HepG2 (cell line): Measurements from ENCODE around the gene SGF29. TPM values are rescaled to one million over a fixed set of nuclear protein-coding genes. Genes with fewer than 3 reads are reported as not detected.

Source experiments
- BHLHE40 ChIP-seq: IDR thresholded peaks from 2 replicates; pipeline ENCODE4 v1.6.1; 2011; ENCODE audit warnings: low read length, improper control_type of control experiment
- BRF2 ChIP-seq: sonication (generic); formaldehyde crosslinking; IDR thresholded peaks from 2 replicates; pipeline ENCODE4 v1.8.1; 2022; ENCODE audit warnings: mild to moderate bottlenecking, missing genetic modification reagents
- CREM ChIP-seq, 2 experiments: sonication (generic) in 1 of 2; formaldehyde crosslinking in 1 of 2; IDR thresholded peaks; 2 replicates each; pipeline versions ENCODE4 v1.4.0 to v1.6.1; 2016 to 2020; ENCODE audit warnings: antibody characterized with exemption in 1 of 2, mild to moderate bottlenecking in 1 of 2, missing genetic modification reagents in 1 of 2
- CTCF ChIP-seq: sonication (generic); formaldehyde crosslinking; IDR thresholded peaks from 2 replicates; pipeline ENCODE4 v1.5.0; 2020; ENCODE audit warnings: mild to moderate bottlenecking, missing genetic modification reagents, moderate library complexity
- HNF4A ChIP-seq: sonication (generic); formaldehyde crosslinking; IDR thresholded peaks from 2 replicates; pipeline ENCODE4 v1.4.0; 2020; ENCODE audit warnings: missing genetic modification reagents
- IKZF4 ChIP-seq: sonication (generic); formaldehyde crosslinking; IDR thresholded peaks from 2 replicates; pipeline ENCODE4 v1.5.1; 2020; ENCODE audit warnings: borderline replicate concordance, mild to moderate bottlenecking, low read depth, missing genetic modification reagents; ENCODE audit errors: not compliant biosample characterization
- JDP2 ChIP-seq: sonication (generic); formaldehyde crosslinking; IDR thresholded peaks from 2 replicates; pipeline ENCODE4 v1.8.1; 2022; ENCODE audit warnings: missing genetic modification reagents, borderline replicate concordance
- MIER3 ChIP-seq: IDR thresholded peaks from 2 replicates; pipeline ENCODE4 v1.6.1; 2016; ENCODE audit warnings: missing compliant biosample characterization, borderline replicate concordance
- RCOR2 ChIP-seq: IDR thresholded peaks from 2 replicates; pipeline ENCODE4 v1.6.1; 2016; ENCODE audit warnings: missing biosample characterization, missing genetic modification reagents
- RELA ChIP-seq: sonication (generic); formaldehyde crosslinking; IDR thresholded peaks from 2 replicates; pipeline ENCODE4 v1.4.0; 2020; ENCODE audit warnings: missing genetic modification reagents
- RXRA ChIP-seq: sonication (generic); formaldehyde crosslinking; IDR thresholded peaks from 2 replicates; pipeline ENCODE4 v1.5.1; 2020; ENCODE audit warnings: missing genetic modification reagents
- SIN3B ChIP-seq: fragments of 150-350 bp; IDR thresholded peaks from 2 replicates; pipeline ENCODE4 v1.6.1; 2014; ENCODE audit warnings: low read length
- TFDP2 ChIP-seq: sonication (generic); formaldehyde crosslinking; IDR thresholded peaks from 2 replicates; pipeline ENCODE4 v1.4.0; 2020; ENCODE audit warnings: missing genetic modification reagents
- ZBTB21 ChIP-seq: sonication (generic); formaldehyde crosslinking; IDR thresholded peaks from 2 replicates; pipeline ENCODE4 v1.4.0; 2020; ENCODE audit warnings: missing genetic modification reagents
- ZBTB26 ChIP-seq: IDR thresholded peaks from 2 replicates; pipeline ENCODE4 v1.6.1; 2016; ENCODE audit warnings: missing compliant biosample characterization, missing genetic modification reagents, borderline replicate concordance
- ZFP82 ChIP-seq: sonication (generic); formaldehyde crosslinking; IDR thresholded peaks from 2 replicates; pipeline ENCODE4 v1.5.1; 2020; ENCODE audit warnings: mild to moderate bottlenecking, missing genetic modification reagents, borderline replicate concordance
- ZKSCAN8 ChIP-seq: IDR thresholded peaks from 2 replicates; pipeline ENCODE4 v1.6.1; 2016; ENCODE audit warnings: borderline replicate concordance, missing genetic modification reagents, missing compliant biosample characterization
- ZMYM3 ChIP-seq: sonication (generic); formaldehyde crosslinking; IDR thresholded peaks from 2 replicates; pipeline ENCODE4 v1.5.1; 2020; ENCODE audit warnings: mild to moderate bottlenecking, missing genetic modification reagents
- ZNF34 ChIP-seq: sonication (generic); formaldehyde crosslinking; IDR thresholded peaks from 2 replicates; pipeline ENCODE4 v1.4.0; 2020; ENCODE audit warnings: mild to moderate bottlenecking, missing genetic modification reagents, borderline replicate concordance
- ZNF441 ChIP-seq: sonication (generic); formaldehyde crosslinking; IDR thresholded peaks from 2 replicates; pipeline ENCODE4 v1.7.0; 2021; ENCODE audit warnings: missing genetic modification reagents, borderline replicate concordance
- ZNF746 ChIP-seq: sonication (generic); formaldehyde crosslinking; IDR thresholded peaks from 2 replicates; pipeline ENCODE4 v1.8.0; 2022; ENCODE audit warnings: mild to moderate bottlenecking, missing genetic modification reagents
- ZNF772 ChIP-seq: sonication (generic); formaldehyde crosslinking; IDR thresholded peaks from 2 replicates; pipeline ENCODE4 v1.5.0; 2020; ENCODE audit warnings: mild to moderate bottlenecking, missing genetic modification reagents
- ZNF781 ChIP-seq: sonication (generic); formaldehyde crosslinking; IDR thresholded peaks from 2 replicates; pipeline ENCODE4 v1.5.1; 2020; ENCODE audit warnings: borderline replicate concordance, mild to moderate bottlenecking, missing genetic modification reagents; ENCODE audit errors: not compliant biosample characterization
- polyA plus RNA-seq, 8 experiments: library from polyadenylated mRNA; depleted of rRNA in 3 of 8; stranded (reverse) in 7 of 8; unstranded in 1 of 8; fragments of >200 nt; fragmentation: Illumina TruSeq in 4 of 8; extraction: Trizol in 4 of 8; gene quantifications; 2 replicates each; pipeline versions ENCODE4 v1.2.1 to v1.2.3, GENCODE V29; 2011 to 2016; ENCODE audit warnings: low read depth in 4 of 8, missing spikeins in 1 of 8, mixed read lengths in 1 of 8; ENCODE audit not compliant: insufficient read depth in 1 of 8
- total RNA-seq, 5 experiments: library from RNA; depleted of rRNA; stranded (reverse); fragments of >200 nt; fragmentation: Illumina TruSeq; extraction: Trizol; gene quantifications; 2 replicates each; pipeline ENCODE4 v1.2.3, GENCODE V29; 2016; ENCODE audit warnings: low read depth in 1 of 5

The SGF29 gene
- total and polyA plus RNA-seq, 2 of the 13 experiments (the other 11 are each of a cell fraction or from before 2014, with no cell fraction given), result 5.0 to 29.4 TPM

GRCh38 chr16:28531777-28532744 is 21.7 kb upstream of the SGF29 start (continued):
- TF ChIP-seq CTCF (no peak), ZNF781 (CRISPR knock-in tag) (peak; percentile 29), ZNF34 (CRISPR knock-in tag) (no peak), SIN3B (no peak), ZNF746 (no peak), BHLHE40 (no peak), ZBTB26 (CRISPR knock-in tag) (peak; percentile 24; the same call in 1 of the 2 replicates), IKZF4 (CRISPR knock-in tag) (no peak), MIER3 (CRISPR knock-in tag) (no peak; the same call in 1 of the 2 replicates), JDP2 (CRISPR knock-in tag) (no peak), RELA (CRISPR knock-in tag) (no peak), RCOR2 (CRISPR knock-in tag) (no peak), ZMYM3 (CRISPR knock-in tag) (peak; percentile 58; the same call in 1 of the 2 replicates), BRF2 (CRISPR knock-in tag) (no peak), ZKSCAN8 (CRISPR knock-in tag) (peak; percentile 35; the same call in 1 of the 2 replicates), ZNF441 (CRISPR knock-in tag) (0 out of 2 replicates have a peak, but pooled peaks have one; percentile 57), HNF4A (no peak), ZBTB21 (CRISPR knock-in tag) (no peak), RXRA (CRISPR knock-in tag) (0 out of 2 replicates have a peak, but pooled peaks have one; percentile 31), ZNF772 (CRISPR knock-in tag) (no peak), TFDP2 (CRISPR knock-in tag) (no peak), ZFP82 (CRISPR knock-in tag) (no peak), CREM (IDR thresholded peaks at IDR 0.05) (no peak), CREM (CRISPR knock-in tag; IDR thresholded peaks at IDR 0.05) (no peak)
